Uterus (tissue), 2 donors: ENCODE measurements around the gene SLC7A14.

Source experiments
- CTCF ChIP-seq, 4 experiments: fragments of 200-600 bp in 2 of 4; fragments of 450-650 bp in 2 of 4; sonication (generic) in 2 of 4; IDR thresholded peaks; one replicate each; pipeline ENCODE4 v1.5.1; 2016 to 2019; ENCODE audit warnings: antibody characterized with exemption in 4 of 4, mild to moderate bottlenecking in 2 of 4, moderate library complexity in 1 of 4
- POLR2A ChIP-seq, 2 donors: fragments of 450-650 bp; IDR thresholded peaks; one replicate each; pipeline ENCODE4 v1.6.1; 2016; ENCODE audit warnings: antibody characterized with exemption in 2 of 2, mild to moderate bottlenecking in 1 of 2, moderate library complexity in 1 of 2

- TF ChIP-seq CTCF (IDR thresholded peaks at IDR 0.05) (no peak), POLR2A (IDR thresholded peaks at IDR 0.05) (no peak)
These were observed 160.2 kb downstream of the SLC7A14 start for GRCh38 chr3:170425491-170426239.
